DMS114 treated with DMSO at 0.1 percent for 48 hours (cell line): ENCODE data around the gene SOS2.

ENCODE experiments used
- DNase-seq: peaks from one replicate; lab custom pipeline; 2025; ENCODE audit not compliant: unreplicated experiment; lab: John Stamatoyannopoulos, UW

The SOS2 gene

DNA sequence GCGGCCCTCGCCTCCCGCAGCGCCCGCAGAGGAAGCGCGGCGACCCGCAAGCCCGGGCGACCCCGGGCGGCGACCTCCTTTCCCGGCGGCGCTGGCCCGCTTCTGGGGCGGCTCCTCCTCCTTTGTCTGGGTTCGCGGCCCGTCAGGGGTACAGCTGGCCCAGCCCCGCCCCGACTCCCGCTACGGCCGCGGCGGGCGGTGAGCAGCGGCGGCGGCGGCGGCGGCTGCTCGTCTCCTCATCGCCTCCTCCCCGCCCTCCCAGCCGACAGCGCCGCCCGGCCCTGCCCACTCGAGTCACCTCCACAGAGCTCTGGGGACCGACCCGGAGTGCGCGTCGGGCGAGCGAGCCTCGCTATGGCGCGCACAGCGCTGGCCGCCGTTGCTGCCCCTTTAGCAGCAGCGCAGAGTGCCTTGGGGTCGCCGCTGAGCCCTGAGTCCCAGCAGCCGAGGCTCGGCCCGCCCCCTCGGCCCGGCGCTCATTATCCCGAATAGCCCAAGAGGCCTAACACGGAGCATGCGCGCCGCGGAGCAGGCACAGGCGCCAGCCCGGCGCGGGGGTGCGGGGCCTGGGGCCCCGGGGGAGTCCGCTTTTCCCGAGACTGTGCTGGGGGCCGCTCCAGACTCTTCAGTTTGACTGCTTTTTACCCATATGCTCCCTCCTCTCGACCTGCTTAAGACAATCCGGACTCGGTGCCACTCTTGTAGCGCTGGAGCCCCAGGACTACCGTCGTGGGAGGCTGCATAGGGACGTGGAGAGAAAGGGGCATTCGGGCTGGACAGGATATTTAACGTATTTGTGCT is at the start of gene SOS2:
SOS2 (minus strand) TSS at position 104 of the 801 bp plus-strand sequence. CDS start 295 bp downstream, outside the sequence.
- DNase-seq = peak; percentile 73

DNA sequence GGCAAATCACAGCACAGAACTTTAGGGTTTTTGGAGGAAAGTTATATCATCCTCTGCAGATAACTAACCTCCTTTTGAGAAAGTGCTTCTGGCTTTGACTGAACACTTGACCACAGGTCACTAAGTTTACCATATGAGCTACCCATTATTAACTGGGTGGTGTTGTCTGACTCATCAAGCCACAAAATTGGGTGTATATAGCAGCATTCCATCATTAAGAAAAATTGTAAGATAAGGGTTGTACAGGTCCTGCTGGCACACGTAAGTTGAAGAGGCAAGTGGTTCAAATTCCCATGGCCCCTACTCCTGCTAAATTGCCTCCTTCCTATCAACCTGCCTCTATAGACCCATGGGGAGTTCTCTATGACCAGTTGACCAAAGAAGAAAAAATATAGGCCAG is 41.1 kb upstream of the SOS2 start:
- no peak for DNase-seq

DNA sequence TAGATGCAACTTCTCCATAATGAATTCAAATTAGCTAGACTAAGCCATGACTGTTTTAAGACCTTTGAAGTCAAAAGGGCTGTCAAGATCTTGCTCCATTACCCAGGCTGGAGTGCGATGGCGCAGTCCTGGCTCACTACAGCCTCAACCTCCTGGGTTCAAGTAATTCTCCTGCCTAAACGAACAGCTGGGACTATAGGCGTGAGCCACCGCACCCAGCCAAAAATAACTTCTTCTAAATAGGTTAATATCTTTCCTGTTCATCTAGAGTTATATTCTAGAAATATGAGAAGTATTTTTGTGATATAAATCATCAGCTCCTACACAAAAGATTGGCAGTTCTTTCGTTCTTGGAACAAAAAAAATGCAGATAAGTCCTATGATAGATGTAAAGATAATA is 39.6 kb upstream of the SOS2 start:
- DNase-seq = no peak

DNA sequence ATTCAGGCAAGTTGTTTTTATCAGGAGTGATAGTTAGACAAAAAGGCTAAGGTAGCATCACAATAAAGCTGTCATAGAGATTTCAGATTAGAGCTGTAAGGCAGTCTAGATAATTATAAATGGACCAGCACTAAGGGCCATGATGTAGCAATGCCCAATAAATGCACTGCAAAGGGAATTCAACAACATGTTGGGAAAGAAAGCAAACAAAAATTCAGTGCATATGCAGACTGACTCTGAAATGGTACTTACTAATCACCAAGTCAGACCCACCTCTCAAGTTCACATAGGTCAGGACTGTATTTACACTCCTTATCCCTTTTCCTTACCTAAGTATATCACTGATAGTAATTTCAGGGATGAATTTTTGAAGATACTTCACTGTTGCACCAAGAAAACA is 33.7 kb upstream of the SOS2 start:
- no peak for DNase-seq

DNA sequence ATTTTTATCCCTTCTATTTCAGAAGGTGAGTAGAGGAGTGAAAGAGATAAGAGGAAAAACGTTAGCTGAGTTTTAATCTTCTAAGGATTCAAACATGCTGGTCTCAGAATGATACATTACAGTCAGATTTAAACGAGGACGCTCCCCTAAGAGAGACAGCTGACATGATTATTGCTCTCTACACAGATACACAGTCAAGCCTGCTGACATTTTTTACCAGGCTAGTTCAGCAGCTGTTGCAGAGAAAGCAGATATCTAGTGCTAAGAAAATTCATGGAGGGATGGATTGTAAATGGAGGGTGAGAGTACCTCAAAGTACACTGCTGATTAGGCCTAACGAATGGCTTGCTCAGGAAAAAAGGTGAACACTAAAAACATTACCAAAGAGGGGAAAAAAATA is 31.9 kb upstream of the SOS2 start:
- DNase-seq = no peak

DNA sequence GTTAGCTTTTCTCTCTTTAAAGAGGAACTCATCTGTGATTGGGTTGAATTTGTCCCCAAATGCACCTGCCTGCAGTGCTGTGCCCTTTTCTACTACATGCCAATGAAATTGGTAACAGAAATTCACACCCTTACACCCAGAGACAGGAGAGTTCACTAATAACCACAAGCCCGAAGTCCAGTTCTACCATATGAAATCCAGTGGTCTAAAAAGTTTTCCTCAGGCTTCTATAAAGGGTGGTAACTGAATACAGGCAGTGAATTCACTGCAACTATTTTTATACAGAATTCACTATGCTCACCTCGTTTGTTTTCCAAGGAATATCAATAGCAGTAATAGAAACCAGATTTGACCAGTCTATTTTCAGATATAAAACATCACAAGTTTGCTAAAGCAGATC is 31.5 kb upstream of the SOS2 start:
- no peak for DNase-seq

DNA sequence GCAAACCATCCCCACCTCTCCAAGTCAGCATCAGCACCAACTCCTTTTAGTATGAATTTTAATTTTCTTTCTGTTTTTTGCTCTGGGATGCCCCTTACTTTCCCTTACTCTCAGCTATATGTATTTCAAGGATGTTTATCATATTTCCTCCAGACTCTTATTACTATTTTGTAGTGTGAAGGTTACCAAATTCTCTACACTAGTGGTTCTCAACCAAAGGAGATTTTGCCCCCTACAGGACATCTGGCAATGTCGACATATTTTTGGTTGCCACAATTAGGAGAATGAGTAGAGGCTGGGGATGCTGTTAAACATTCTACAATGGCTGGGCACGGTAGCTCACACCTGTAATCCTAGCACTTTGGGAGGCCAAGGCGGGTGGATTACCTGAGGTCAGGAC is 29.1 kb upstream of the SOS2 start:
- peak; percentile 8 for DNase-seq

DNA sequence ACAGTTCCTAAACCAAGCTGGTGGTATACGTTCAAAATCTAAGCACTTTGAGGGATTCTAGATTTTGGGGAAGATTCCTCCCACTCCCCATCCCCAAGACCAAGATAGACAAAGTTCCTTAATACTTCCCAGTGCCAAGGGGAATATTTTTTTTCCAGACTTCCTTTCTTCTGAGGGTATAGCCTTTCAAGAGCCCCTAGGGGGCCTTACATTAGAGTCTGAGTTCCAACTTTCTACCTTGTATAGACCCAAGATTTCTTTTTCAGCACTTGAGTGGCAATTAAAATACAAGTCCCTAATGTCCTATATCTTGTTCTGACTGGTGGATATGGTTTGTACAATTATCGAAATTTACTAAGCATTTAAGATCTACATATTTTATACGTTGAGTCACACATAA is 28.7 kb upstream of the SOS2 start:
- DNase-seq = no peak

DNA sequence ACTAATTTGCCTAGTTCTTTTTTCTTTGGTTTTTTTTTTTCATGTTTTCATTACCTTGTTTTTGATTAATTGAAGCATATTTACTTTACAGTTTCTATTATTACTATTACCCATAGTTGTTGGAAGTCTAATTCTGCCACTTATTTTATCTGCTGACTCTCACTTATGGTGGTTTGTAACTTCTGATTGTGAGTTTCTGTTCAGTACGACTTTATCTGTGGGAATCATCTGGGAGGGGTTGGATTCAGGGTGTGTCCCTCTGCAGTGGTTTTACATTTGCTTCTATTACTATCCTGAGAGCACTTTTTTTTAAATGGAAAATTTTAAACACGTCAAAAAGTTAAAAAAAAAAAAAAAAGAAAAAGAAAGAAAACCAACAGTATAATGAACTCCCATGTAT is 26.4 kb upstream of the SOS2 start:
- DNase-seq = no peak

DNA sequence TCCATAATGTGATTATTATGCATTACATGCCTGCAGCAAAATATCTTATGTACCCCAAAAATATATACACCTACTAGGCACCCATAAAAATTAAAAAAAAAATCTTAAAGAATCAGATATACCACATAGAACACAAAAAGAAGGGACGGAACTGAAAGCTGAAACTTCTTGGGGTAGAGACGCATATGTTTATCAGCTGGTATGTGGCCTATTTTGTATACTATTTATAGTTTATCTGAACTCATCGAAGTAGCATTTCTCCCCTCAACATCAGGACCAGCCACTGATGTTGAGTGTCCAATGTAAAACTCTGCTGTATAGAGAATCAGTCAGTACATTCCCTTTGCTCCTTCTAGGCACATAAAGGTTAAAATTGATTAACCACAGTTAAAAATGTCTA is 22.9 kb upstream of the SOS2 start:
- no peak for DNase-seq

DNA sequence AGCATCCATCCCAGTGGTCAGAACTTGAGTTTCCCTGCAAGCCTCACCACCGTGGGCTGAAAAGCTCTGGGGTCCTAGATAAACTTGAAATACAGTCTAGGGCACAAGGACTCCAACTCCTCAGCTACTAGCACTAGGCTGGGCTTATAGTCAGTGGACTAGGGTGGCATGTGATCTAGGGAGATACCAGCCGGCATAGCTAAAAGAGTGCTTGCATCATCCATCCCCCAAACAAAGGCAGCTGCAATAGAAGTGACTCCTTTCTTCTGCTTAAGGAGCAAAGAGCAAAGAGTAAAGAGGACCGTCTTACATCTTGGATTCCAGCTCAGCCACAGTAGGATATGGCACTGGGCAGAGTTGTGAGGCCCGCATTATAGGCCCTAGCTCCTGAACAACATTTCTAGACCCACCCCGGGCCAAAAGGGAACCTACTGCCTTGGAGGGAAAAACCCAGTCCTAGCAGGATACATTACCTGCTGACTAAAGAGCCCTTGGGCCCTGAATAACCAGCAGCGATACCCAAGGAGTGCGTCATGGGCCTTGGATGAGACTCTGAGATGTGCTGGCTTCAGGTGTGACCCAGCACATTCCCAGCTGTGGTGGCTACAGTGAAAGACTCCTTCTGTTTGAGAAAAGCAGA is 17.9 kb upstream of the SOS2 start:
- DNase-seq = no peak

DNA sequence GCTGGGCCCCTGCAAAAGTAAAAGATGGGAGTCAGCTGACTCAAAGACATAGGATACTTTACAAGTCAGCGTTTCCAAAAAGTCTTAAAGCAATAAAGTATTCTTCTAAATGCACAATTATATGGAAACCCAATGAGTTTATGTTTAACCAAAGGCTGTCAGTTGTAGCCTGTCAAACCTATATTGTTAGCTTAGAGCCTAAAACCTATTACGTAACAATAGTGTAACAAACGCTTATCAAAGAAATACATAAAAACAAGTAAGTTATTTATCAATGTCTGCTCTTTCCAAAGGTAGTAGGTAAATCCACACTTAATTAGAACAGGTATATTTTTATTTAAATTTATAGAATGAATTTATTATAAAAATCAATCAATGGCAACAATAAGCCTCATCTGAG is 15.9 kb upstream of the SOS2 start:
- DNase-seq = no peak

DNA sequence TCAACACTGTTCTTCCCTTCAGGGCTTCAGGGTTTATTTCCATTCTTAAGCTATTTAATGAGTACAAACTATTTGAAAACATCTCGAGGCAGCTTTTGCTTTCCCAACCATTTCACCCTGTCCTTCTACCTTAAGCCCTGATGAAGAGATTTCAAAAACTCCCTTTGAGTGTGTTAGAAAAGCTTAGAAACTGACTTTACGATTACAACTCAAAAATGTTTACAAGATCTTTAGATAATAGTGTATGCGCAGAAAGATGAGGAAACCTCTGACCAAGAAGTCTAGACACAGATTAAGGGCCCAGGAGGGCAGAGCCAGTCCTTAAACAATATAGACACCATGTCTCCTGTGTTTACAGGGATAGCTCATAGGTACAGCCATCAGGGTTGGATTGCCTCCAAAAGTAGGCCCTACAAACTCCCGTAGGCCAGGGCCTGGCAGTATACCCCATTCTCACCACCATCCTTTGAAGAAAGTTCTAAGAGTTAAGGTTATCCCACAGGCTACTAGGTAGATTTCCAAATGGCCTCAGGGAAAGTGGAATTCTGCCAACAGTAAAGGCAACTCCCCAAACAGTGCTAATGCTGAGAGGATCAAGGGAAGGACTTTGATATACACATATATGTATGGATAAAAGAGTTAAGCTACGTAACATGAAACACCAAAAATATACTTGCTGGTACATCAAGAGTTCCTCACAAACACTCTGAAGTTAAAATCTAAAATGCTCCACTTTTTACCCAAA is 11.4 kb upstream of the SOS2 start:
- no peak for DNase-seq

DNA sequence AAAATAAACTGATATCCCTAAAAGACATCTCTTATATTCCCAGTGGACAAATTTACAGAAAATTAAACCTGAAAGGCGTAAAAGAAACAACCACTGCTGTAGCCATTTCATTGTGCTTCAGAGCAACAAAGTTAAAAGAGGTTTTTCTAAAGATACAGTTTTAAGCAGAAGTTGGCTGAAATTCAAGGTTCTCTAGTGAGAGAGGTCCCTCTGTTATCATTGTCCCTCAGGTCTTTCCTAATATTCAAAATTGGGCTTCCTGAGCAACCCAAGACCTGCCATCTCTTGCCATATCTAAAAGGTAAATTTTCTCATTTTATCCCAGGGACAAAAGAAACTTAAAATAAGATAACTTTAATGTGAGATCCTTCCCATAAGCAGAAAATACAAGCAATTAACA is 10.7 kb upstream of the SOS2 start:
- DNase-seq = no peak

DNA sequence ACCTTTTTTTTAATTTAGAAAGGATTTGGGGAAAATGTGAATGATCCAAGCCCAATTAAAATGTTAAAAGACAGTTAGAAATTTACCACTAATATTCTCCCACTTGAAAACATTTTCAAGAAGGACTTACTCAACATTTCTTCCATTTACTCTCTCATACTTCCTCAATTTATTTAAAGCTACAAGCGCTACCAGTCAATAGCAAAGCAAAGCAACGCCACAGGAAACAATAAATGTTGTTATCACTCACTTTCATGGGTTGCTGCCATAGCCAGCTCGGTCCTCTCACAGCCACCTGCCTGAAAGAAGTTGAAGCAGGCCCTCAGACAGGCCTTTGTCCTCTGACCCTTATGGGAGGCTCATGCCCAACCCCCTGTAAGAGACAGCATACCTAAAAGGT is 6.0 kb upstream of the SOS2 start:
- DNase-seq = no peak

DNA sequence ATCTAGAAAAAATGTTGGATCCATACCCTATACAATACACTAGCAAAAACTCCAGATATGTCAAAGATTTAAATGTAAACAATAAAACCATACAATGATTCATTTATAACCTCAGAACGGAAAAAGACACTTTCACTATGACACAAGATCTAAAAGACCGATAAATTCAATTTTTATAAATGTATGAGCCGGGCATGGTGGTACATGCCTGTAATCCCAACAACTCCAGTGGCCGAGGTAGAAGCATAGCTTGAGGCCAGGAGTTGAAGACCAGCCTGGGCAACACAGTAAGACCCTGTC is 2.5 kb upstream of the SOS2 start:
- no peak for DNase-seq

DNA sequence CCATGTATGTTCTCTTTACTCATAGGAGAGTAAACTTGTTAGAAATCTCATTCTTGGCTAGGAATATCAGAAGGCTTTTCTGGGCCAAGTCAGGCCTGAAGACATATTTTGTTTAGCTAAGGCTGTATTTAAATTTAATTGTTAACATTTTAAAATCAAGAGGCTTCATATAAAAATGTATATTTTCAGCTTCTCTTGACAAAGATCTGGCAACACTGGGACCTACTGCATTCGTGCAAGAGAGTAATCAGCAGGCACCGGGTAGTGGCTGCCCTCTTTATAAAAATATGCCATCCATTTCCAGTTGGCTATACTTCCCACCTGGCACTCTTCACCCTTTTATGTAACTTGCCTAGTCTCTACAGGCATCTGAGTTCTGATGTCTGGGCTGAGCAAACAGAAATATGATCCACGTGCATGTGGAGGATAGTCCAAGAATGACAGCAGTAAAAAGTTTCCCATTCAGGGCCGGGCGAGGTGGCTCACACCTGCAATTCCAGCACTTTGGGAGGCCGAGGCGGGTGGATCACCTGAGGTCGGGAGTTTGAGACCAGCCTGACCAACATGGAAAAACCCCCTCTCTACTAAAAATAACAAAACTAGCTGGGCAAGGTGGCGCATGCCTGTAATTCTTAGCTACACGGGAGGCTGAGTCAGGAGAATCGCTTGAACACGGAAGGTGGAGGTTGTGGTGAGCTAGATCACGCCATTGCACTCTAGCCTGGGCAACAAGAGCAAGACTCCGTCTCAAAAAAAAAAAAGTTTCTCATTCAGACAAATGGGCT is 2.0 kb upstream of the SOS2 start:
- DNase-seq = no peak

DNA sequence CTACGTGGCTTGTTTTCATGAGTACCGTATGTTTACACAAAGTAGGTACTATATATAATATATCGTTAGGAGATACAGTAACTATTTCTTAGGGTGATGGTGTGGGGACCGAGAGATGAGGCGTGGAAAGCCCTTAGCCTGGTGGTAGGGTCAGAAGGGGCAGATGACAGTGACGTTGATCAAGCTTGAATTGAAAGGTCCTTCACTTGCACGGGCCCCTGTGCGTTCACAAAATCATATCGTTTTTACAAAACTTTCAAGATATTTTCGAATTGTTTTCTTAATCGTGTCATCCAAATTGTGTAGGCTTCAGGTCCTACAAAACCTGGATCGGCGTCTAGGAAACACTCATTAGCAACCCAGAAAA is 881 bp upstream of the SOS2 start:
- DNase-seq = no peak

DNA sequence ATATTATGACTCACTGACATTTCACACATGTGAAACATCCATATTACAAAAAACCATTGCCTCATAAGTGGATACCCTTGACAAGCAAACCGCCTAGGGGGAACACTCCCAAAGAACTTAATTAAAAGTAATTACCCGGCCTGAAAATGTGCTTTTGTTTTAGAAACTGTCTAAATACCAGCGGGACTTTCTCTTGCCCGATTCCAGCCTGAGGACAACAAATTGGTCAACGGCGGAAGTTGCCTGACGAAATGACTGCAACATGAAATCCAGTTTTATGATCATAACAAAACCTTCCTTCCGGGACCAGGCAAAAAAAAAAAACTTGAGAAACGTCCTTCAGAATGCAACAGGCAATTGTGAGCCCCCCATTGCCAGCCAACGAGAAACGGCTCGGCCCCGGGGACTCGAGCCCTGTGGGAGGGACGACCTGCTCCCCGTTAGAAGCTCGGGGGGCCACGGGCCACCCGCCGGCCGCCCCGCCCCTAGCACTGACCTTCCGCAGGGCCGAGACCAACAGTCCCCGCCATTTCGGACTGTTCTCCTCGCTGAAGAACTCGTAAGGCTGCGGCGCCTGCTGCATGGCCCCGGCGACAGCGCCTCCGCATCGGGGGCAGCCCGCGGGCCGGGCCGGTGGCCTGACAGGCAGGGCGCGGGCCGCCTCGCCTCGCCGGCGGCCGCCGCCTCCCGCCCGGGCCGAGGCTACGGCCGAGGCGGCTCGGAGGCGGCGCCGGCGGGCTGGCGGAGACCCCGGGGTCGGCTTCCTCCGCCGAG is 490 bp downstream of the SOS2 start:
- no peak for DNase-seq

DNA sequence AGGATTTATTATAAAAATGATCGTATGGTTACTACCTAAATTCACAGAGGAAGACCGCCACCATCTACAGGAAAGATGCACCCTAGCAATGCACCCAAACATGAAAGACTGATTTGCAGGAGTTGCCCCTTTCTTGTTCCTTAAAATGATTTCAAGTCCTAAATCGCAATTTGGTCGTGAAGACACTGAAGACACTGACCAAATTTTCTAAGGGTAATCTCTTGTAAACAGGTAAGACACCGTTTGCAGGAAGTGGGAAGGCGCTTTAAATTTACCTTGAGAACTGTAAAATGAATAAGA is 1.0 kb downstream of the SOS2 start:
- DNase-seq = no peak

DNA sequence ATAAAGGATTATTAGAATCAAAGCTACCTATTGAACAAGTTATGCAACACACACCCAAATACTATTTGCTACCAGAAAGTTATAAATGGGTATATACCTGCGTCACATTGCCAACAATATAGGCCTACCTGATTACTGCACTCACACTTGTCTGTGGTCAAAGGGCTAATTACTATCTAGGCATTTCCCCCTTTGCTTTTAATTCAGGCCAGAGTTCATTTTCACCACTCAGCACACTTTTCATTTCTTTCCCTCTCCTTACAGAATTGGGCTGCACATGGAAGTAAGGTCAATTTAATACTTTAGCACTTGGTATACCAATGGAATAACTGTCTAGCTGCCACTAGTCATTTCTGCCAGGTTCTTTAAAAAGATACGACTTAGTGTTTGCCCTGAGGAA is 1.7 kb downstream of the SOS2 start:
- no peak for DNase-seq
